ENCODE measurements around the gene NT5DC3.

NT5DC3 gene
- total RNA-seq = 9.2 to 15.8 reads per million in 2 donors

- peak; percentile 76 for DNase-seq
Observed at GRCh38 chr12:103840876-103841689, at the start of gene NT5DC3. NT5DC3 (minus strand) TSS chr12:103841234; CDS start chr12:103841156, 78 bp downstream.

- no peak for DNase-seq
Observed at GRCh38 chr12:103887738-103888137, 46.7 kb upstream of the NT5DC3 start.

GRCh38 chr12:103886195-103886797 is 45.3 kb upstream of the NT5DC3 start:
- no peak for DNase-seq

- no peak for DNase-seq
Observed at GRCh38 chr12:103884316-103884715, 43.3 kb upstream of the NT5DC3 start.

GRCh38 chr12:103883908-103884307 is 42.9 kb upstream of the NT5DC3 start:
- no peak for DNase-seq

GRCh38 chr12:103882861-103883596 is 42.0 kb upstream of the NT5DC3 start:
- no peak for DNase-seq

GRCh38 chr12:103881261-103881660 is 40.2 kb upstream of the NT5DC3 start:
- DNase-seq = no peak

GRCh38 chr12:103880299-103881142 is 39.5 kb upstream of the NT5DC3 start:
- no peak for DNase-seq

GRCh38 chr12:103879878-103880277 is 38.8 kb upstream of the NT5DC3 start:
- no peak for DNase-seq

GRCh38 chr12:103879048-103879692 is 38.1 kb upstream of the NT5DC3 start:
- DNase-seq = no peak

GRCh38 chr12:103877934-103878510 is 37.0 kb upstream of the NT5DC3 start:
- no peak for DNase-seq

- DNase-seq = no peak
Observed at GRCh38 chr12:103877288-103877687, 36.3 kb upstream of the NT5DC3 start.

GRCh38 chr12:103875666-103876065 is 34.6 kb upstream of the NT5DC3 start:
- no peak for DNase-seq

GRCh38 chr12:103868215-103868614 is 27.2 kb upstream of the NT5DC3 start:
- DNase-seq = no peak

- no peak for DNase-seq
Observed at GRCh38 chr12:103865151-103865730, 24.2 kb upstream of the NT5DC3 start.

- no peak for DNase-seq
Observed at GRCh38 chr12:103864710-103865109, 23.7 kb upstream of the NT5DC3 start.

- DNase-seq = no peak
Observed at GRCh38 chr12:103858953-103859601, 18.0 kb upstream of the NT5DC3 start.

GRCh38 chr12:103858335-103858734 is 17.3 kb upstream of the NT5DC3 start:
- no peak for DNase-seq

- no peak for DNase-seq
Observed at GRCh38 chr12:103857164-103857563, 16.1 kb upstream of the NT5DC3 start.

GRCh38 chr12:103855896-103856657 is 15.0 kb upstream of the NT5DC3 start:
- DNase-seq = no peak

All from activated gamma-delta T cell (primary cell).